ENCODE data around the gene TGM2. TPM values are rescaled to one million over a fixed set of nuclear protein-coding genes. Genes with fewer than 3 reads are reported as not detected.

The TGM2 gene
- polyA plus RNA-seq, 1 donor from 2014 or later = not detected

DNA sequence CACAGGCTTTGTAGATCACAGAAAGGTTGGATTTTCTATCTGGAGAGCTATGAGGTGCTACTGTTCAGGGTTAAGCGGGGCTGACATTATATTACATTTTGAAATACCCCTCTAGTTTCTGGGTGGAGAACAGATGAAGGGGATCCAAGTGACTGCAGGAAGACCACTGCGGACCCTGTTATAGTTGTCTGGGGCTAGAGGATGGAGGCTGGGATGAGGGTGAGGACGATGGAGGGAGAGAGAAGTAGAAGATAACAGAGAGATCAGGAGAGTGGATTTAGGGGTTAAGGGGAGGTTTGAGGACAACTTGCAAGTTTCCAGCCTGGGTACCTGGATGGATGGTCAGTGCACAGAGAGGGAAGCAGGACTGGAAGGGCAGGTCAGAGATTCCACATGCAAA lies 43.5 kb upstream of the TGM2 start:
- no peak overlapping the region for H3K4me2 ChIP-seq (ENCODE audit: low read length)
- no peak overlapping the region for H3K4me3 ChIP-seq (ENCODE audit: low read length)
- no peaks in the 10 kb centered on the region for H3F3A ChIP-seq (ENCODE audit: insufficient read depth, low read length, poor library complexity, severe bottlenecking)
- H4K20me1 ChIP-seq (ENCODE audit: insufficient read depth) = no peaks in the 10 kb centered on the region
- no peaks in the 10 kb centered on the region for H3K36me3 ChIP-seq (ENCODE audit: insufficient read depth, low read length)
- H3K79me2 ChIP-seq (replicated peaks; ENCODE audit: insufficient read depth, low read length) = no peaks in the 10 kb centered on the region
- H3K9ac ChIP-seq (ENCODE audit: low read length) = no peak overlapping the region
- H3K27me3 ChIP-seq (ENCODE audit: insufficient read depth, low read depth, low read length) = no peaks in the 10 kb centered on the region
- no peak overlapping the region for H3K27ac ChIP-seq (ENCODE audit: low read length)
- no peak for TF ChIP-seq SMC3 (conservative IDR thresholded peaks at IDR 0.05; ENCODE audit: poor library complexity)
- no peak for TF ChIP-seq CTCF (IDR thresholded peaks at IDR 0.05; ENCODE audit: poor library complexity, severe bottlenecking)
- TF ChIP-seq TAF1 (IDR thresholded peaks at IDR 0.05; ENCODE audit: low read depth) = no peak
- no peak for TF ChIP-seq EZH2 (IDR thresholded peaks at IDR 0.05; ENCODE audit: borderline replicate concordance, insufficient read depth, low read length, poor library complexity, severe bottlenecking)
- no peak for TF ChIP-seq EP300 (conservative IDR thresholded peaks at IDR 0.05; ENCODE audit: poor library complexity, severe bottlenecking)
- TF ChIP-seq RAD21 (conservative IDR thresholded peaks at IDR 0.05) = no peak
- no peak for TF ChIP-seq MXI1 (conservative IDR thresholded peaks at IDR 0.05; ENCODE audit: poor library complexity, severe bottlenecking)
- TF ChIP-seq, protein P1, sequence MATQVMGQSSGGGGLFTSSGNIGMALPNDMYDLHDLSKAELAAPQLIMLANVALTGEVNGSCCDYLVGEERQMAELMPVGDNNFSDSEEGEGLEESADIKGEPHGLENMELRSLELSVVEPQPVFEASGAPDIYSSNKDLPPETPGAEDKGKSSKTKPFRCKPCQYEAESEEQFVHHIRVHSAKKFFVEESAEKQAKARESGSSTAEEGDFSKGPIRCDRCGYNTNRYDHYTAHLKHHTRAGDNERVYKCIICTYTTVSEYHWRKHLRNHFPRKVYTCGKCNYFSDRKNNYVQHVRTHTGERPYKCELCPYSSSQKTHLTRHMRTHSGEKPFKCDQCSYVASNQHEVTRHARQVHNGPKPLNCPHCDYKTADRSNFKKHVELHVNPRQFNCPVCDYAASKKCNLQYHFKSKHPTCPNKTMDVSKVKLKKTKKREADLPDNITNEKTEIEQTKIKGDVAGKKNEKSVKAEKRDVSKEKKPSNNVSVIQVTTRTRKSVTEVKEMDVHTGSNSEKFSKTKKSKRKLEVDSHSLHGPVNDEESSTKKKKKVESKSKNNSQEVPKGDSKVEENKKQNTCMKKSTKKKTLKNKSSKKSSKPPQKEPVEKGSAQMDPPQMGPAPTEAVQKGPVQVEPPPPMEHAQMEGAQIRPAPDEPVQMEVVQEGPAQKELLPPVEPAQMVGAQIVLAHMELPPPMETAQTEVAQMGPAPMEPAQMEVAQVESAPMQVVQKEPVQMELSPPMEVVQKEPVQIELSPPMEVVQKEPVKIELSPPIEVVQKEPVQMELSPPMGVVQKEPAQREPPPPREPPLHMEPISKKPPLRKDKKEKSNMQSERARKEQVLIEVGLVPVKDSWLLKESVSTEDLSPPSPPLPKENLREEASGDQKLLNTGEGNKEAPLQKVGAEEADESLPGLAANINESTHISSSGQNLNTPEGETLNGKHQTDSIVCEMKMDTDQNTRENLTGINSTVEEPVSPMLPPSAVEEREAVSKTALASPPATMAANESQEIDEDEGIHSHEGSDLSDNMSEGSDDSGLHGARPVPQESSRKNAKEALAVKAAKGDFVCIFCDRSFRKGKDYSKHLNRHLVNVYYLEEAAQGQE (IDR thresholded peaks at IDR 0.05; ENCODE audit: borderline replicate concordance) = no peak
- no peak for TF ChIP-seq POLR2AphosphoS5 (IDR thresholded peaks at IDR 0.05)
- H3K9me2 ChIP-seq (ENCODE audit: insufficient read depth, low read length) = no peaks in the 10 kb centered on the region
- no peaks in the 10 kb centered on the region for H3K9me3 ChIP-seq (ENCODE audit: low read length)
- H2AFZ ChIP-seq (ENCODE audit: low read depth, low read length) = no peak overlapping the region

DNA sequence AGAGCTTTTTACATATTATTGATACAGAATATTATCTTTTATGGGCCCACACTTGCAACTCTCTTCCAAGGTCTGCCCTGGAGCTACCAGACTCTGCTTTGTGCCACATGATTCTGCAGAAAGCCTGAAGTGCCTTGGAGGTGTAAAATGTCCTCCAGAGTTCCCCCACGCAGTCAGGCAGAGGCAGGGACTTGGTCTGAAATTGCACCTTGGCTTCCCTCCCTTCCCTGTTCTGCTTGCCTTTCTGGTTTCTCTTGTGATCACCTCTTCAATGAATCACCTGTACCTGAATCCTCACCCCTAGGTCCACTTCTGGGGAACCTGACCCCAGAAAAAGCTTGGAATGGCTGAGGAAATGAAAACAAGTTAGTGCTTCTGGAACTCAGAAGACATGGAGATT lies 43.0 kb upstream of the TGM2 start:
- no peaks in the 10 kb centered on the region for H3K36me3 ChIP-seq (ENCODE audit: insufficient read depth, low read length)
- H3K4me2 ChIP-seq (ENCODE audit: low read length) = no peak overlapping the region
- no peak overlapping the region for H3K4me3 ChIP-seq (ENCODE audit: low read length)
- no peaks in the 10 kb centered on the region for H4K20me1 ChIP-seq (ENCODE audit: insufficient read depth)
- H3K9me3 ChIP-seq (ENCODE audit: low read length) = no peaks in the 10 kb centered on the region
- H3K27ac ChIP-seq (ENCODE audit: low read length) = no peak overlapping the region
- no peaks in the 10 kb centered on the region for H3K9me2 ChIP-seq (ENCODE audit: insufficient read depth, low read length)
- TF ChIP-seq POLR2AphosphoS5 (IDR thresholded peaks at IDR 0.05) = no peak
- no peak for TF ChIP-seq TAF1 (IDR thresholded peaks at IDR 0.05; ENCODE audit: low read depth)
- TF ChIP-seq SMC3 (conservative IDR thresholded peaks at IDR 0.05; ENCODE audit: poor library complexity) = no peak
- no peak for TF ChIP-seq EP300 (conservative IDR thresholded peaks at IDR 0.05; ENCODE audit: poor library complexity, severe bottlenecking)
- no peak for TF ChIP-seq RAD21 (conservative IDR thresholded peaks at IDR 0.05)
- TF ChIP-seq CTCF (IDR thresholded peaks at IDR 0.05; ENCODE audit: poor library complexity, severe bottlenecking) = no peak
- TF ChIP-seq, protein P1 (IDR thresholded peaks at IDR 0.05; ENCODE audit: borderline replicate concordance) = no peak
- no peak for TF ChIP-seq EZH2 (IDR thresholded peaks at IDR 0.05; ENCODE audit: borderline replicate concordance, insufficient read depth, low read length, poor library complexity, severe bottlenecking)
- TF ChIP-seq MXI1 (conservative IDR thresholded peaks at IDR 0.05; ENCODE audit: poor library complexity, severe bottlenecking) = no peak
- H2AFZ ChIP-seq (ENCODE audit: low read depth, low read length) = no peak overlapping the region
- H3F3A ChIP-seq (ENCODE audit: insufficient read depth, low read length, poor library complexity, severe bottlenecking) = no peaks in the 10 kb centered on the region
- no peak overlapping the region for H3K9ac ChIP-seq (ENCODE audit: low read length)
- no peaks in the 10 kb centered on the region for H3K79me2 ChIP-seq (replicated peaks; ENCODE audit: insufficient read depth, low read length)
- H3K27me3 ChIP-seq (ENCODE audit: insufficient read depth, low read depth, low read length) = no peaks in the 10 kb centered on the region

All from neural cell (in vitro differentiated cells).